Muscle of arm (tissue), 12 donors: Measurements from ENCODE around the gene SARNP. TPM values are rescaled to one million over a fixed set of nuclear protein-coding genes. Genes with fewer than 3 reads are reported as not detected.
A peak's percentile ranks its signal among the peaks of the same experiment; 100 is the strongest.
"Not testable (repeated sequence)": the region's sequence is repeated elsewhere in the genome, so short reads cannot be mapped to it uniquely, and the experiment has no call there.

Experiments
- DNase-seq: peaks from one replicate; pipeline ENCODE4 v3.0.0-alpha.2; 2013
- polyA plus RNA-seq, 12 donors: library from polyadenylated mRNA; unstranded; fragments of 120-200 nt; gene quantifications; one replicate each; pipeline ENCODE4 v1.2.1, GENCODE V29; 2013; ENCODE audit not compliant: insufficient read length in 12 of 12

Gene SARNP
- polyA plus RNA-seq, 12 donors: 60.8 to 94.0 (median 83.5) TPM; not detected in 1

- DNase-seq: no peak
Measured at GRCh38 chr12:55812088-55812487, 5.4 kb downstream of the SARNP start.

GRCh38 chr12:55809274-55809673 lies 8.2 kb downstream of the SARNP start:
- no peak for DNase-seq

- no peak for DNase-seq
Measured at GRCh38 chr12:55806982-55807381, 10.5 kb downstream of the SARNP start.

GRCh38 chr12:55797550-55797949 lies 20.0 kb downstream of the SARNP start:
- DNase-seq: no peak

DNA sequence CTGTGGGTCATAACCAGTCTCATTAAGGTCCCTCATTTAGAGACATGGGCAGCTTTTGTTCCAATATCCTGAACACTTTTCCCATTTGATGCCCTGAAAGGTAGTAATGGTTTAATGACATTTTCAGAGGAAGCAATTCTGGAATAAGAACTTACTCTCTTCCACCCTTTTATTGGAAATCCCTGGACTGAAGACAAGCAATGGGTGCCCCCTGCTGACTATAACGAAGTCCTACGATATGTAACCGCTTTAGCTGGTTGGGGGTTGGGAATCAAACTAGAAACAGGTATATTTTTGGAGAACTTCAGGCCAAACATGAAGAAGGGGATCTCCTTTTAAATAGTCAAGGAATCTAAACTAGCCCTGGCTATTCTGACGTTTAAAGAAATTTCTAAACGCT lies 20.5 kb downstream of the SARNP start:
- DNase-seq: peak; percentile 25

DNA sequence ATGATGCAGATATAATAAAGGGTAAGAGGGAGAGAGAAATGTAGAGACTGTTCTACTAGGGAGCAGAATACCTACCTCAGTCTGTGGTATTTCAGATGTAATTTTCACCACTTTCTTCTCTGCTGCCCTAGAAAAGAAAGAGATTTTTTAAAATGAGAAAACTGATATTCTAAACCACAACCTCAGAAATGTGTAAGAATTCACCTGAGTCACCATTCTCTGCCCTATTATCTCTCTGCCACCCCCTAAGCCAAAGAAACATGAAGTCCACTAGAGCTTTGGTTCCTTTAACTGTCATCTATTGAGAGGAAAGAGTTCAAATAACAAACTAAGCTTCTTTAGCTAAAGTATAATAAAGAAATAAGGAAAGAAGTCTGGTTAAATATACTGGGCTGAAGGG lies 21.6 kb downstream of the SARNP start:
- no peak for DNase-seq

- DNase-seq: no peak
Measured at GRCh38 chr12:55789893-55790292, 27.6 kb downstream of the SARNP start.

DNA sequence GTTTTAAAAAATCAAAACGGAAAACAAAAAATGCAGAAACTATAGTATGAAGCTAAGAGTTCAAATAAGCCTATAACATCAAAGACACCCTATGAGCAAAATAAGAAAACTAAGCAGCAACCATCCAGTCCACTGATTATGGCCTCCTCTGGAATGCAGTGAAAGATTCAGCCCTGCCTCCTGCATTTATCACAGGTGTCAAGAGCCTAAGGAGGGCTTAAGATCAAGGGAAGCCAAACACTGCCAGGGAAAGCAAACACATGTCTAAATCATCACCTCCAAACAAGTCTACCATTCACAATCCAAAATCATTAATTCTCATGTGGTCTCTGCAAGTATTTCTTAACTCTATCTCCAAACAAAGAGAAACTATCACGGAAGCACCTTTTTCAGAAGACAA lies 28.4 kb downstream of the SARNP start:
- no peak for DNase-seq

- no peak for DNase-seq
Measured at GRCh38 chr12:55788546-55788945, 29.0 kb downstream of the SARNP start.

GRCh38 chr12:55780685-55781084 lies 36.8 kb downstream of the SARNP start:
- DNase-seq: no peak

- DNase-seq: no peak
Measured at GRCh38 chr12:55777856-55778255, 39.7 kb downstream of the SARNP start.

DNA sequence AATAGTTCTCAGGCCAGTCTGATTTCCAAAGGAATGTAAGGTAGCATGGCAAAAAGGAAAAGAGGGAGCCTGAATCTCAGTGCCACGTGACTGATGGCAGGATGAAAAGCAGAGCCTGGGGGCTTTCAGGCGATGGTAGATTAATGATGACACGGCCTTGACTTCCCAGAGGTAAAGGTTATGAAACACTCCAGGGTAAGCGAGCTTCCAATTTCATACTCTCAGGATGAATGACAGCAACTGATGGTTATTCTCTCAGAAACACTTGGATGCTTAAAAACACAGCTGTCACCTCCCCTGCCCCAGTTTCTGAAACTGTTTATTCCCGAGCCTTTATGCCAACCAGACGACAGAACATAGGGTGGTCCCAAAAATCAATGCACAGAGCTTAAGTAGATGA lies 45.8 kb downstream of the SARNP start:
- peak; percentile 7 for DNase-seq

DNA sequence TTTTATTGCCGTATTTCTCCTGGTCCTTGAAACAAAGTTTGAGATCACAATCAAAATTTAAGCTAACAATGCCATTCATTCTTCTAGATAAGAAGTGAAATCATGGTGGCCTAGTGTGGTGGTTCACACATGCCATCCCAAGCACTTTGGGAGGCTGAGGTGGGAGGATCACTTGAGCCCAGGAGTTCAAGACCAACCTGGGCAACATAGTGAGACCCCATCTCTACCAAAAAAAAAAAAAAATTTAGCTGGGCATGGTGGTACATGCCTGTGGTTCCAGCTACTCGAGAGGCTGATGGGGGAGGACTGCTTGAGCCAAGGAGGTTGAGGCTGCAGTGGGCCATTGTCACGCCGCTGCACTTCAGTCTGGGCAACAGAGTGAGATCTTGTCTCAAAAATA lies 50.4 kb downstream of the SARNP start:
- no peak for DNase-seq

DNA sequence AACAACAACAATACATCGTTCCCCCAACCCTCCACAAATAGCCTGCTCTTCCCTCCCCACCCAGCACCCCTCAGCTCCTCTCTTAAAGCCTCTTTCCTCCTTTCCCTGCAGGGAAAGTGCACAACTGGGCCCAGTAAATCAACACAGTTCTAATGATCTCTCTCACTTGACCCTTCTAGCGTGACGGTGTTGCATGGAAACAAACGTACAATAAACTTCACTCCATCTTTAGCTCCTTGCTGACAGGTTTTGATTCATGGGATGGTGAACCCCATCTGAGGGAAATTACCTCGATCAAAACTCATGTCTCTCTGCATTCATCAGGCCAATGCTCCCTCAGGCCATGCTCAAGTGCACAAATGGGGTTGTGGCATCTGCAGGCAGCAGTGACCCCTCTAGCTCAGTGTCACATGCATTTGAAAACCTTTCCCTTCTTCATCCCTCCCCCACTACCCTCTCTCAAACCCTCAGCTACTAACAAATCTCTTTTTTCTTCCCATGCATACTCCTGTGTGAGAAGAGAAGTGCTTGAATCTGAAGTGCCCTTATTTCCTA lies 51.7 kb downstream of the SARNP start:
- DNase-seq: no peak

GRCh38 chr12:55762646-55763045 lies 54.9 kb downstream of the SARNP start:
- no peak for DNase-seq

GRCh38 chr12:55760663-55761062 lies 56.9 kb downstream of the SARNP start:
- no peak for DNase-seq

- not testable (repeated sequence) for DNase-seq
Measured at GRCh38 chr12:55758575-55758974, 58.9 kb downstream of the SARNP start.

GRCh38 chr12:55757701-55758100 lies 59.8 kb downstream of the SARNP start:
- no peak for DNase-seq

GRCh38 chr12:55755246-55755645 lies 62.3 kb downstream of the SARNP start:
- no peak for DNase-seq

- DNase-seq: no peak
Measured at GRCh38 chr12:55748230-55748993, 69.1 kb downstream of the SARNP start.

DNA sequence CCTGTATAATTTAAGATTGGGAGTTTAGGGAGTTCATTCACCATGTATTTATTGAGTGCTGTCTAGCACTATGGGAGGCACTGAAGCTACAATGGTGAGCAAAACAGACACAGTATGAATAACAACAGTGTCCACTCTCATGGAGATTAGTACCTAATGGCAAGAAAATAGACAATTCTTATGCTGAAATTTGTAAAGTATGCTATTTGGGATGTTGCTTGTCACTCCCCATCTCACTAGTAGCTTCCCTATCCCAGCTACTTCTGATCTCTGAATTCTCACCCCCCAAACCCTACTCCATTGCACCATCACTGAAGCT lies 70.7 kb downstream of the SARNP start:
- no peak for DNase-seq

GRCh38 chr12:55746174-55746912 lies 71.2 kb downstream of the SARNP start:
- no peak for DNase-seq
